Stimulated activated CD4-positive, alpha-beta T cell treated with anti-CD3 and anti-CD28 coated beads, Interleukin-2, amount 100 ng/mL, for 48 hours (primary cell): ENCODE data around the gene EYA4.
"Not testable (repeated sequence)": the region's sequence is repeated elsewhere in the genome, so short reads cannot be mapped to it uniquely, and the experiment has no call there.

Experiments used
- DNase-seq, 2 donors: peaks; one replicate each; pipeline ENCODE4 v3.0.0-alpha.2; 2020

EYA4 gene

DNA sequence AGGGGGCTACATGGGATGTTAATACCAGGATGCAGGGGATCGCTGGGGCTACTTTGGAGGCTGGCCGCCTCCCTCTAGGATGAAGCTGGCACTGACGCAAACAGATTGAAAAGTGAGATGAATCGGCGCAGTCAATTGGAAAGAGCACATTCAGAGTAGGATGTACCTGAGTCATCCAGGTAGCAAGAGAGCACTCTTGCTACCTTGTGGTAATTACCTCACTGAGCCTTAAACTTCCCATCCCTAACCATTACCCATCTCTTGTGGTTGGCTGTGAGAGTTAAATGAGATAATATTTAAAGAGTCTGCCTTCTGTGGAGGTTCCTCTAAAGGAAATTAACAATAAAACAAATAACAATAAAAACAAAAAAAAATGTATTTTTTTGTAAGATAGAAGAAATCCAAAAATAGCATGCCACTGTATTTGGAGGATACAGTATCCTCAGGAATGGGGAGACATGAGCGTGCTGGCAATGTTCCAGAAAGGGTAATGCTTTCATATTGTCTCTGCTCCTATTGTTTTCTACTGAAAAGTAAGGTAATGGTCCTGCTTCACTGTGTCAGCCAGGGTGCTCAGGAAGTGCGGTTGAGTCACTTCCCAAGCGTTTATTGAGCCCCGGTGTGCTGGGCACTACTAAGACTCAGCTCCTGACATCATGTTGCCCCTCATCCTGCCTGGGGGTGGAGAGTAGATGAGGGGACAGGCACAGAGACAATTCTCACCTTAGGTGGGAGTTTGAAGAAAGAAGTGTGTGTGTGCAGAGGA, 301.1 kb downstream of the EYA4 start:
- DNase-seq, result no peak

DNA sequence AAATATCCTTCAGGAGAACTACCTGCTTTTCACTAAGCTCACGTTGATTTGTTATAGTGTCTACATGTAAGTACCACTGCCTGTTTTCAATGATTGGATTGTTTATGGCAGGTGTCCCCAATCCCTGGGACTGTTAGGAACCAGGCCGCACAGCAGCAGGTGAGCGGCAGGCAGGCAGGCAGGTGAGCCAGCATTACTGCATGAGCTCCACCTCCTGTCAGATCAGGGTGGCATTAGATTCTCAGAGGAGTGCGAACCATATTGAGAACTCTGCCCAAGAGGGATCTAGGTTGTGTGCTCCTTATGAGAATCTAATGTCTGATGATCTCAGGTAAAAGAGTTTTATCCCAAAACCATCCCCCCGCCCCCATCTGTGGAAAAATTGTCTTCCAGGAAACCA, 303.3 kb downstream of the EYA4 start:
- no peak for DNase-seq

DNA sequence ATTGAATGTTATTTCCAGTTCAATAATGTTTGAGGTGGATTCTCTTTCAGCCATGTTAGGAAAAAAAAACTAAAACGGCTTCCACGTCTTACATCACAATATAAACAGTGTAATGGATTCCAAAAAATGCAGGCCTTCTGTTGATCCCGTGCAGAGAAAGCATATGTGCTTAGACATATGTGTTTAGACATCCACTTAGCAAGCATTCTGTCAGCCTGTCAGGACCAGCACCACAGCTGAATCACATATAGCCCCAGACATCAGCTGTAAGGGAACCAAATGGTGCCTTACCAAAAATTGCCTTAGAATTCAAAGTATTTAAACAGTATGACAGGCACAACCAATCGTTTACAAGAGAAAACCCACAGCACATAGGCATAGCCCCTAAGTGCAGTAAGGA, 304.9 kb downstream of the EYA4 start:
- DNase-seq, result no peak

DNA sequence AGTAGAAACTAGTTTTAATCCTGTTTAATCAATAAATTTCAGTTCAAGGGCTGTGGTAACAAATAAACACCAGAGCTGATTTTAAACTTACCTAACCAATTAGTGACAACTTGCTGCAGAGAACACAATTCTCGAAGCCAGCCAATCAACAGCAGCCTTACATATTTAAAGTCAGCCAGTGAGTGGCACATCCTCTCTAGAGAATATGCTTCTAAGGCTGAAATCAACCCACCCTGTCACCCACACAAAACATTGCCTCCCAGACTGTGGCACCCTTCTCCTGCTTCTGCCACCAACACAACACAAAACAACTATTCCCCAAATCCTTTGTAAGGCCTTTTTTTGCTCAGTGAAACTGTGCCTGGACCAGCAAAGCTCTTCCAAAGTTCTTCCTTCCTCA, 306.0 kb downstream of the EYA4 start:
- no peak for DNase-seq

DNA sequence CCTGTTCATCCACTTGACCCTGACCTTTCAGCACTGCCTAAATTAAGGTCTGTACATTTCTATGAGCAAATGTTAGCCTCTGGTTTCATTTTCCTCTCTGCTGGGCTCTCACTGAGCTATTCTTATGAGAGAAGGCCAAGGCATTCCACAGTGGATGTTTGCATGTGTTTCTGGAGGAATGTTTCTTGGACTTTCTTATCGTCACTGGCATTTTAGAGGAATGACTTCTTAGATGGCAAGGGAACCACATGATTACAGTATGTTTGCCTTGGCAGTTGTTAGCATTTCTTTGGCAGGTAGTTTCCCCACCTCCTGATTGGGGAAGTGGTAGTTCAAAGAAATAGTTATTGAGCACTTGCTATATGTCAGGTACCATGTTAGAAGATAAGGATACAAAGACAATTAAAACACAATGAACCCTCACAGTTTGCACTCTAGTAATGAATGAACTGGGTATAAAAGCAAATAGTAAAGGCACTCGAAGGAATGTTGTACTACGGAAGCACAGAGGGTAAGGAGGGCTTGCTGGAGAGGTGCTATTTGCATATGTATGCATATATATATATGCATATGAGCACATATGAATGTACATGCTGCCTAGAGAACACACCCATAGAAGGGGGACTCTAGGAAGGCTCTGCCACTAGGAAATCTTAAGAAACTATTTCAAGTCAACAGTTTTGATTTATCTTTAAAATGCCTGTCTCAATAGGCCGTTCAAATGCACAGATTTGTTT, 307.4 kb downstream of the EYA4 start:
- no peak for DNase-seq

DNA sequence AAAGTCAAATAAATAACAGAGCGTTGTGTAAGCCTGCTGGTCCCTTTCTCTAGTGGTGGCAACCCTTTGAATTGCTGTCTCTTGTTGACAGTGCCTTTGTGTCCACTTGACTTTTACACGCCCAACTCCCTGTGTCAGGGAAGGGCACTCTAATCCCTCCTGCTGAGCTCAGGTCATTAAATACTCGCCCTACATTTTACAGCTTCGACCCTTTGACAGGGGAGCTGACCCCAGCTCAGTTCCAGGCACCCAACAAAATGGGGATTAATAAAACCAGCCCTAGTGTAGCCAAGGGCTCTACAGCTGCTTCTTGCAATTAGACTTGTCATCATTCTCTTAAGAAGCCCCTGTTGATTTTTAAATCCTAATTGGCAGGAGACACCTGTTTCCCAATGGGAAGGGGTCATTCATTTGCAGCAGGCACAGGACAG, 308.2 kb downstream of the EYA4 start:
- DNase-seq, result no peak

DNA sequence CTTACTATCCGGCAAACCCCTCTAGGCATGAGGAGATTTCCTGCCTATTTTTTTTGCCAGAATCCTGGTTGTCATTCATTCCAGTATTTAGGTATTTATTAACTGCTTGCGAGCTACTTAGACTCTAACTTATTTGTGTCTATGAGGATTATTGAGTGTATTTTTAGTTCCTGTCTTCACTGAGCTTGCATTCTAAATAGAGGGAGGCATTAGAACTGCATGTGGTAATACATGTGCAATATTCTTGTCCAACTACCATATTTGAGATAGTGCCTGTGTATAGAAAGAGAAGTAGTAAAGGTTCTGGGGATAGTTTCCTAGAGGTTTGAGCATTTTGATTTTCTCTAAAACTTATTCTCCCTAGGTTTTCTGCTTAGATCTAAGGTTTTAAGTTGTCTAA, 308.9 kb downstream of the EYA4 start:
- no peak for DNase-seq

DNA sequence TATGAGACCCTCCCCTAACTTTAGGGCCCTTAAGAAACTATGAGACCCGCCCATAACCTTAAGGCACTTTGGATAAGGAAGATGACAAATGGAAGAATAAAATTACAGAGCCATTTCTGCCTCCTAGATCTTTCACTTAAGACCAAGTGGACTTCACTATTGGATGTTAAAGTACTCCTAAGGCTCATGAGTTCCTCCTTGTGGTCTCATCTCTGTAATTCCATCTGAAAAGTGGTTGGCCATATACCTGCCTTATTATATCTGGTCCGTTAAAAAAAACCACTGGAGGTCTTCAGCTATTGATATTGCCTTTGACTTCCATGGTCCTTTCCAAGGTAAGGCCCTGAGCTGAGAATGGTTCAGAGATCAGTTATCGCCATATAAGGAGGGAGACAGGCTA, 310.3 kb downstream of the EYA4 start:
- no peak for DNase-seq

DNA sequence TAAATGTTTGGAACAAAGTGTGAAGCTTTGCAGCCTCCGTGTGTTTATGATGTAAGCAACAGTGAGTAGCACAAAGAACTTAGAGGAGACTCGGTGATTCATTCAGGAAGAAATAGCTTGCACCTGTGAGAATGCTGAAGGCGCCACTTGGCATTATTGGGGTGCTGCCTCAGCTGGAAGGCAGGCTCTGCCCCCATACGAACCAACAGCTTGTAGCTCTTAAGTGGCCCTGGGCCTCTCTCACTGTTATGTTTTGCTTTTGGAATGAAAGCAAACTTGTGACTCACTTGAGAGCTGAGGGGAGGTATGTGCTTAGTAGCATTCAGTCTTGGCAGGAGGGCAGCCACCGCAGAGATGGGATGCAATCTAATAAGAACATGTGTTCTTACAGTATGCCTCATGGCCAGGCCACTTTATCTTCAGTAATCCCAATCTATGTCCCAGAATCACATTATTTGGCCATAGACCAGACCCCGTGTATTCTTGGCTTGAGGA, 310.7 kb downstream of the EYA4 start:
- DNase-seq, result no peak

DNA sequence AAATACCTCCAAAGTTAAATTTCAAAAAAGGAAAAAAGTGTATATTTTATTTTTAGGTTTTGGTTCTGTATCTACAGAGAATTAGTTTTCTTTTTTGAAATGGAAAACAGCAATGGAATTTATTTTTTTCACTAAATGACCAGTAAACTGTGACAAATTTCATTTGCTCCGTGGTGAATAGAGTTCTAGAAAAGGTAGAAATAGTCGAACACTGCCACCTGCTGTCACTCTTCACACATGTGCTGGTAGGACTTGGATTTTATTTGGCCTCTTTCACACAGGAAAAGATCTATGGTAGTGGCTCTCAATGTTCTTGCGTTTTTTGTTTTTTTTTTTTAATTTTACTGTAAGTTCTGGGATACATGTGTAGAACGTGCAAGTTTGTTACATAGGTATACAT, 312.5 kb downstream of the EYA4 start:
- DNase-seq, result peak; percentile 9 to 13

DNA sequence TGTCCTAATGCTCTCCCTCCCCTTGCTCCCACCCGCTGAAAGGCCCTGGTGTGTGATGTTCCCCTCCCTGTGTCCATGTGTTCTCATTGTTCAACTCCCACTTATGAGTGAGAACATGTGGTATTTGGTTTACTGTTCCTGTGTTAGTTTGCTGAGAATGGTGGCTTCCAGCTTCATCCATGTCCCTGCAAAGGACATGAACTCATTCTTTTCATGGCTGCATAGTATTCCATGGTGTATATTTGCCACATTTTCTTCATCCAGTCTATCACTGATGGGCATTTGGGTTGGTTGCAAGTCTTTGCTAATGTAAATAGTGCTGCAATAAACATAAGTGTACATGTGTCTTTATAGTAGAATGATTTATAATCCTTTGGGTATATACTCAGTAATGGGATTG, 313.0 kb downstream of the EYA4 start:
- not testable (repeated sequence) for DNase-seq

DNA sequence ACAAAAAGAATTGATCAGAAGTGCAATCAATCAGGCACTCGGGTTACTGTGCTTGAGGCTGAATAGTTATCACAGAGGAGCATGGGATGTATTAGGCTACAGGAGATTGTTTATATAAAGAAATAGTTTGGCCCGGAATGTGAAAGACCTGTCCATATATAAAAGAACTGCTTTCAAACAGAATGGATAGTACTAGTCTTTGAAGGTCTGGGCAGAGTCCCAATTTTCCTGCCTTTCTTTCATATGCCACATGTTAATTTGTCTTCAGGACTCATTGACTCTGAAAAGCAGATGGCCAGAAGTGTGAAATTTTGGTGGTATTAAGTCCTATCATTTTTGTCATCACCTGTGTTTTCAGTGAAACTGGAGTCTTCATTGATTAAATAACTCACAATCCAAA, 314.5 kb downstream of the EYA4 start:
- DNase-seq, result no peak

DNA sequence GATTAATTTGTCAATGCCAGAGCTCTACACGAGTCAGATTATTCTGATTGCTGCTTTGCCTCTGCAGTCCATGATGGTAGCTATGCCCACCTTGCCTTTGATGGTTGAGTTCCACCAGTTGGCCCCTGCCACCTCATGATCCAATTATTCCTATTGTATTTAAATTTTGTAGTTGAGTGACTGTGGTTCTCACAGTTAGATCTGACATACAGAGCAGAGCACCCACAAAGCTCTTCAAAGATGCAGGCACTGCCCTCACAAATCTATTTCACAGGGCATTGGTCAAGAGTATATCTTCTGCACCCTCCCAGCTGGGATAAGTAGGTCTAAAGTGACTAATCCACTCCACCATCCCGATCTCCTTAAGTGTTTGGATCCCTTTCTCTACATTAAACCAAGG, 318.8 kb downstream of the EYA4 start:
- no peak for DNase-seq

DNA sequence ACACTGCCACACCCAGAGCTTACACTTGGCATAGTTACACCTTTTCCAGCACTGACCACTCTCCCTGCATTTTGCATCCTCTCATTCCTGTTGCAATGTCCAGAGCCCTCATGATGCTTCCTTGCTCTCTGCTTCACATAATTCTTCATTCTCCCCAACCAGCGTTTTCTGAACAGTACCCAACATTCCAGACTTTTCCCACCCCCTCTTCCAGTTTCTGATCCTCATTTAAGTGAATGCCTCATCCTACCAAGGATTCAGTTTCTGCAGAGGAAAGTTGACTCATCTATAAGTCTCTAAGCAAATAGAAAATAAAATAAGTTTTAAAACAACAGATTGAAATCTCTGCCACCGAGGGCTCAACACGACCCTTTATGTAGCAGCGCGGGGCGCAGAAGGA, 326.5 kb downstream of the EYA4 start:
- DNase-seq, result no peak

DNA sequence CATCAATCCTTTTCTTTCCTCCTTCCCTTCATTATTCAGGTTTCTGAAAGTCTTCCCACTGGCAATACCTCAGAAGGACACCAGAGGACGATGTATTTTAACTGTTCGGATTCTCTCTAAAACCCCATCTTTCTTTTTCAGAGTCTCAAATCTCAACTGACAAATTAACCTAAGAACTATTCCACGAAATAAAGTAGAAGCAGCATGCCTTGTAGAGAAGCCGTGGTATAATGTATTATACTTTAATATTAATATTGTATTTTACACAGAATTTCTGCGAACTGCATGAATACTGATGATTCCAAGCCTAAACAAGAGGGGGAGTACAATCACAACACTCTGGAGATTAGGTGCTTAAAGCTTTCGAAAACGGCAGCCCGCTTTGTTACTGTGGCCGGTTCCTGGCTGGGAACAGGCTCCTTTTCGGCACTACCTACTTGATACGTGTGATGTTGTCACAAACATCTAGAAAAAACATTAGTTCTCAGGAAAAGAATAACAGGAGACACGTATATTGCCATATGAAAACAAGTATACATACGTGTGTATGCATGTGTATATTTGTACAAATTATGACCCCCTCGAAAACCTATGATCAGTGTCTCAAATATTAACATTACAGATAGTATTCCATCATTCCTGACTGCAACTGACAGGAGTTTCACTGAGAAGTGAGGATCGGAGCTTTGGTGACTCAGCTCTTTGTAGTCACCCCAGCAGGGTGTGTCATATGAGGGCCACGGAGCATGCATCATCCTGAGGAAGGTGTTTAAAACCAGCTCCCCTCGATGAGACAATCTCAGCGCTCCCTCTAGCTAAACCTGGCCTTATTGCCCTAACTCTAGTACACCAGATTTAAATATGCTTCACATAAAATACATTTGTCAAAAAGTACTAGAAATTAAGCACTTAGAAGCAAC, 328.1 kb downstream of the EYA4 start:
- peak in 1 of 2 donors; percentile 24 for DNase-seq

DNA sequence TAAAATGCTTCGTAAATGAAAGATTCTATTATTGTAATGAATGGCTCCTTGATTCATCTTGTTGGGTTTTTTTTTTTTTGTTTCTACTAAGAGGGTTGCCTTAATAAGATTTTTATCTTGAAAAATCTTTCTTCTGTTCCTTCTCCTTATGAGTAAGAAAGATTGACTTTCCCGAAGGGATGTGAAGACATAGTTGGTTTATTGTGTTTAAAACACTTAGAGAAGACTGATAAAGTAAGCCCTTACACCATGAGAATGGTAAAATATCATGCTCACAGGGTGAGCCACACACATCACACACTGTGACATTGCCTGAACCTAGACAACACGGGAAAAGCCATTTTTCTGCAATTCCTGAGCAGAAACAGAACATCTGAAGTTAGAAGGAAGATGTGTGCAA, 330.5 kb downstream of the EYA4 start:
- no peak for DNase-seq

DNA sequence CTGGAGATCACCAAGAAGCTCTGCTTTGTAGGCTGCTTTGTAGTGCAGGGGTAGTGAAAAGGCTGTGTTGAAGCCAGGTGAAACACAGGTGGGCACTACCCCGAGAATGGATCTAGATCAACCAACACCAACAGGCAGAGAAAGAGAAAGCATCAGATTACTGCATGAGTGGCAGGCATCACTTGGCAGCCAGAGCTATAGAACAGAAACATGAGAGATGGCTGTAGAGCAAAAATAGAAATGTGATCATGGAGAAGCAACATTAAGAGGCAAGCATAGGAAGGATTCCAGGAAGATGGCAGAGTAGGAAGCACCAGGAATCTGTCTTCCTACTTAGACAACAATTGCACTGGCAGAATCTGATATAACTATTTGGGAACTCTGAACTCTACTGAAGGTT, 336.7 kb downstream of the EYA4 start:
- no peak for DNase-seq
